ENCODE data around the gene BMPR1A.

DNA sequence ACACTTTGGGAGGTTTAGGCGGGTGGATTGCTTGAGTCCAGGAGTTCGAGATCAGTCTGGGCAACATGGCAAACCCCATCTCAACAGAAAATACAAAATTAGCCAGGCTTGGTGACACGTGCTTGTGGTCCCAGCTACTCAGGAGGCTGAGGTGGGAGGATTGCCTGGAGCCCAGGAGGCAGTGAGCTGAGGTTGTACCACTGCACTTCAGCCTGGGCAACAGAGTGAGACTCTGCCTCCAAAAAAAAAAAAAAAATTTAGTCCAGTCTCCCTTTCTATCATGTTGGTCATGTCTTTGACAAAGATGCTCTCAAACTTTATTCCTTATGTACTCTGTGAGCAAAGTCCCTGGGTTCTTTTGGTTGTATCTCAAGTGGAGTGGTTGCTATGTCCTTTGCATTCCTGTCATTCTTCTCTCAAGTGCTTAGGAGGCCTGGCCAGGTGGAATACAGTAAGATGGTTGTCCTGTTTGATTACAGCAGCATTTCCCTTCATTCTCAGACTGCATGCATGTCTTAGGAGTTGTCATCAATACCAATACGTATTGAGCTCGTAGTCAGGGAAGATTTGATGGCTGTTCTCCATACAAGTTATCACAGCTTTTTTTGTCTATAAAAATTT, 115.3 kb downstream of the BMPR1A start:
- TF ChIP-seq POLR2H (tag; IDR thresholded peaks at IDR 0.05; ENCODE audit: low read depth) = no peak
- no peak for TF ChIP-seq ZNF766 (CRISPR knock-in tag; conservative IDR thresholded peaks at IDR 0.05)
- TF ChIP-seq BRF1 (IDR thresholded peaks at IDR 0.05; ENCODE audit: borderline replicate concordance, extremely low read depth, insufficient read length) = no peak
- TF ChIP-seq POLR2AphosphoS2 (IDR thresholded peaks at IDR 0.05; ENCODE audit: low read length) = no peak
- TF ChIP-seq GATA2 (CRISPR knock-in tag; IDR thresholded peaks at IDR 0.05) = no peak
- TF ChIP-seq, protein P1, sequence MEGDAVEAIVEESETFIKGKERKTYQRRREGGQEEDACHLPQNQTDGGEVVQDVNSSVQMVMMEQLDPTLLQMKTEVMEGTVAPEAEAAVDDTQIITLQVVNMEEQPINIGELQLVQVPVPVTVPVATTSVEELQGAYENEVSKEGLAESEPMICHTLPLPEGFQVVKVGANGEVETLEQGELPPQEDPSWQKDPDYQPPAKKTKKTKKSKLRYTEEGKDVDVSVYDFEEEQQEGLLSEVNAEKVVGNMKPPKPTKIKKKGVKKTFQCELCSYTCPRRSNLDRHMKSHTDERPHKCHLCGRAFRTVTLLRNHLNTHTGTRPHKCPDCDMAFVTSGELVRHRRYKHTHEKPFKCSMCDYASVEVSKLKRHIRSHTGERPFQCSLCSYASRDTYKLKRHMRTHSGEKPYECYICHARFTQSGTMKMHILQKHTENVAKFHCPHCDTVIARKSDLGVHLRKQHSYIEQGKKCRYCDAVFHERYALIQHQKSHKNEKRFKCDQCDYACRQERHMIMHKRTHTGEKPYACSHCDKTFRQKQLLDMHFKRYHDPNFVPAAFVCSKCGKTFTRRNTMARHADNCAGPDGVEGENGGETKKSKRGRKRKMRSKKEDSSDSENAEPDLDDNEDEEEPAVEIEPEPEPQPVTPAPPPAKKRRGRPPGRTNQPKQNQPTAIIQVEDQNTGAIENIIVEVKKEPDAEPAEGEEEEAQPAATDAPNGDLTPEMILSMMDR (IDR thresholded peaks at IDR 0.05 in 2 of 3, conservative IDR thresholded peaks at IDR 0.05 in 1 of 3; ENCODE audit: insufficient read depth in 2 of 3, low read depth in 1 of 3, low read length in 3 of 3) = no peak
- TF ChIP-seq CHD1 (IDR thresholded peaks at IDR 0.05; ENCODE audit: low read length) = no peak
- no peak for TF ChIP-seq ZNF76 (CRISPR knock-in tag; IDR thresholded peaks at IDR 0.05; ENCODE audit: borderline replicate concordance)
- no peak for TF ChIP-seq BACH1 (tag; IDR thresholded peaks at IDR 0.05)
- no peak for TF ChIP-seq NFE2L1 (tag; IDR thresholded peaks at IDR 0.05; ENCODE audit: borderline replicate concordance, low read depth)
- no peak for TF ChIP-seq CBFB (CRISPR knock-in tag; IDR thresholded peaks at IDR 0.05)
- TF ChIP-seq, protein P2, sequence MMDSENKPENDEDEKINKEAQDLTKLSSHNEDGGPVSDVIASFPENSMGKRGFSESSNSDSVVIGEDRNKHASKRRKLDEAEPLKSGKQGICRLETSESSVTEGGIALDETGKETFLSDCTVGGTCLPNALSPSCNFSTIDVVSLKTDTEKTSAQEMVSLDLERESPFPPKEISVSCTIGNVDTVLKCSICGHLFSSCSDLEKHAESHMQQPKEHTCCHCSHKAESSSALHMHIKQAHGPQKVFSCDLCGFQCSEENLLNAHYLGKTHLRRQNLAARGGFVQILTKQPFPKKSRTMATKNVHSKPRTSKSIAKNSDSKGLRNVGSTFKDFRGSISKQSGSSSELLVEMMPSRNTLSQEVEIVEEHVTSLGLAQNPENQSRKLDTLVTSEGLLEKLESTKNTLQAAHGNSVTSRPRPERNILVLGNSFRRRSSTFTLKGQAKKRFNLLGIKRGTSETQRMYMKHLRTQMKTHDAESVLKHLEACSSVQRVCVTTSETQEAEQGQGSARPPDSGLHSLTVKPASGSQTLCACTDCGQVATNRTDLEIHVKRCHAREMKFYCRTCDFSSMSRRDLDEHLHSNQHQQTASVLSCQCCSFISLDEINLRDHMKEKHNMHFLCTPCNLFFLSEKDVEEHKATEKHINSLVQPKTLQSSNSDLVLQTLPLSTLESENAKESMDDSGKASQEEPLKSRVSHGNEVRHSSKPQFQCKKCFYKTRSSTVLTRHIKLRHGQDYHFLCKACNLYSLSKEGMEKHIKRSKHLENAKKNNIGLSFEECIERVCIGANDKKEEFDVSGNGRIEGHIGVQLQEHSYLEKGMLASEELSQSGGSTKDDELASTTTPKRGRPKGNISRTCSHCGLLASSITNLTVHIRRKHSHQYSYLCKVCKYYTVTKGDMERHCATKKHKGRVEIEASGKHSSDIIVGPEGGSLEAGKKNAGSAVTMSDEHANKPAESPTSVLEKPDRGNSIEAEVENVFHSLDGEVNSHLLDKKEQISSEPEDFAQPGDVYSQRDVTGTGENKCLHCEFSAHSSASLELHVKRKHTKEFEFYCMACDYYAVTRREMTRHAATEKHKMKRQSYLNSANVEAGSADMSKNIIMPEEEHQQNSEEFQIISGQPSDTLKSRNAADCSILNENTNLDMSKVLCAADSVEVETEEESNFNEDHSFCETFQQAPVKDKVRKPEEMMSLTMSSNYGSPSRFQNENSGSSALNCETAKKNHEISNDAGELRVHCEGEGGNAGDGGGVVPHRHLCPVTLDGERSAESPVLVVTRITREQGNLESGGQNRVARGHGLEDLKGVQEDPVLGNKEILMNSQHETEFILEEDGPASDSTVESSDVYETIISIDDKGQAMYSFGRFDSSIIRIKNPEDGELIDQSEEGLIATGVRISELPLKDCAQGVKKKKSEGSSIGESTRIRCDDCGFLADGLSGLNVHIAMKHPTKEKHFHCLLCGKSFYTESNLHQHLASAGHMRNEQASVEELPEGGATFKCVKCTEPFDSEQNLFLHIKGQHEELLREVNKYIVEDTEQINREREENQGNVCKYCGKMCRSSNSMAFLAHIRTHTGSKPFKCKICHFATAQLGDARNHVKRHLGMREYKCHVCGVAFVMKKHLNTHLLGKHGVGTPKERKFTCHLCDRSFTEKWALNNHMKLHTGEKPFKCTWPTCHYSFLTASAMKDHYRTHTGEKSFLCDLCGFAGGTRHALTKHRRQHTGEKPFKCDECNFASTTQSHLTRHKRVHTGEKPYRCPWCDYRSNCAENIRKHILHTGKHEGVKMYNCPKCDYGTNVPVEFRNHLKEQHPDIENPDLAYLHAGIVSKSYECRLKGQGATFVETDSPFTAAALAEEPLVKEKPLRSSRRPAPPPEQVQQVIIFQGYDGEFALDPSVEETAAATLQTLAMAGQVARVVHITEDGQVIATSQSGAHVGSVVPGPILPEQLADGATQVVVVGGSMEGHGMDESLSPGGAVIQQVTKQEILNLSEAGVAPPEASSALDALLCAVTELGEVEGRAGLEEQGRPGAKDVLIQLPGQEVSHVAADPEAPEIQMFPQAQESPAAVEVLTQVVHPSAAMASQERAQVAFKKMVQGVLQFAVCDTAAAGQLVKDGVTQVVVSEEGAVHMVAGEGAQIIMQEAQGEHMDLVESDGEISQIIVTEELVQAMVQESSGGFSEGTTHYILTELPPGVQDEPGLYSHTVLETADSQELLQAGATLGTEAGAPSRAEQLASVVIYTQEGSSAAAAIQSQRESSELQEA (IDR thresholded peaks at IDR 0.05; ENCODE audit: low read depth) = no peak
- TF ChIP-seq ZBTB1 (CRISPR knock-in tag; IDR thresholded peaks at IDR 0.05; ENCODE audit: borderline replicate concordance, low read depth) = no peak
- no peak for TF ChIP-seq EP300 (IDR thresholded peaks at IDR 0.05; ENCODE audit: low read length)

All from K562 (cell line).